Fibroblast of lung (primary cell): ENCODE measurements around the gene CSF2.

Experiments
- CTCF ChIP-seq, 2 donors: IDR thresholded peaks in 1 of 2; conservative IDR thresholded peaks in 1 of 2; 1 replicate in 1 of 2; 2 replicates in 1 of 2; pipeline ENCODE4 v1.5.1; 2011 to 2012; ENCODE audit warnings: low read length in 2 of 2, control low read depth in 1 of 2, inconsistent platforms in 1 of 2, low read depth in 1 of 2, mild to moderate bottlenecking in 1 of 2
- EZH2 ChIP-seq: IDR thresholded peaks from 2 replicates; pipeline ENCODE4 v1.5.1; 2012; ENCODE audit warnings: low read length, control low read depth, mild to moderate bottlenecking; ENCODE audit errors: missing control alignments

- TF ChIP-seq CTCF (conservative IDR thresholded peaks at IDR 0.05 in 1 of 2, IDR thresholded peaks at IDR 0.05 in 1 of 2; ENCODE audit: low read depth in 1 of 2, low read length in 2 of 2) = no peak
- TF ChIP-seq EZH2 = no peak
Observed at GRCh38 chr5:132081458-132081857, 7.9 kb downstream of the CSF2 start.
